Fibroblast of lung (primary cell): Measurements from ENCODE around the gene TDRD1. TPM values are rescaled to one million over a fixed set of nuclear protein-coding genes. Genes with fewer than 3 reads are reported as not detected.

ENCODE experiments used
- DNase-seq, 2 donors: peaks; one replicate each; pipeline versions ENCODE4 v3.0.0 to v3.0.0-alpha.2; 2010; ENCODE audit warnings: low read depth in 2 of 2
- H2AFZ ChIP-seq: 2 replicates; pipeline ENCODE4 v1.5.1; 2012; ENCODE audit warnings: low read length, control low read depth, inconsistent platforms
- H3K27ac ChIP-seq: 2 replicates; pipeline ENCODE4 v1.5.1; 2011; ENCODE audit warnings: low read length, control low read depth; ENCODE audit not compliant: insufficient read depth
- H3K27me3 ChIP-seq: 2 replicates; pipeline ENCODE4 v1.5.1; 2011; ENCODE audit warnings: mild to moderate bottlenecking, low read length; ENCODE audit not compliant: control insufficient read depth, insufficient read depth
- H3K36me3 ChIP-seq: 2 replicates; pipeline ENCODE4 v1.5.1; 2011; ENCODE audit warnings: low read length; ENCODE audit not compliant: control insufficient read depth, insufficient read depth
- H3K4me1 ChIP-seq: 2 replicates; pipeline ENCODE4 v1.5.1; 2011; ENCODE audit warnings: low read length; ENCODE audit not compliant: control insufficient read depth, insufficient read depth; ENCODE audit errors: extremely low read depth
- H3K4me2 ChIP-seq: 2 replicates; pipeline ENCODE4 v1.5.1; 2011; ENCODE audit warnings: low read length, control low read depth; ENCODE audit not compliant: insufficient read depth; ENCODE audit errors: extremely low read depth
- H3K4me3 ChIP-seq, 4 experiments: fragments of 200-600 bp in 1 of 4; sonication (generic) in 1 of 4; replicated peaks in 1 of 4; 2 replicates each; pipeline ENCODE4 v1.5.1; 2011 to 2016; ENCODE audit warnings: low read length in 4 of 4, low read depth in 3 of 4, mild to moderate bottlenecking in 3 of 4, control low read depth in 2 of 4, inconsistent platforms in 1 of 4, mixed read lengths in 1 of 4; ENCODE audit not compliant: insufficient read depth in 1 of 4; ENCODE audit errors: control extremely low read depth in 1 of 4
- H3K79me2 ChIP-seq: 2 replicates; pipeline ENCODE4 v1.5.1; 2012; ENCODE audit warnings: mild to moderate bottlenecking, low read length, inconsistent platforms; ENCODE audit not compliant: control insufficient read depth, insufficient read depth
- H3K9ac ChIP-seq: 2 replicates; pipeline ENCODE4 v1.5.1; 2011; ENCODE audit warnings: mild to moderate bottlenecking, low read length, control low read depth; ENCODE audit not compliant: insufficient read depth
- H3K9me3 ChIP-seq: 2 replicates; pipeline ENCODE4 v1.5.1; 2012; ENCODE audit warnings: low read depth, low read length; ENCODE audit not compliant: control insufficient read depth, insufficient read depth
- H4K20me1 ChIP-seq: 2 replicates; pipeline ENCODE4 v1.5.1; 2011; ENCODE audit warnings: low read length; ENCODE audit not compliant: control insufficient read depth, insufficient read depth; ENCODE audit errors: extremely low read depth
- EZH2 ChIP-seq: IDR thresholded peaks from 2 replicates; pipeline ENCODE4 v1.5.1; 2012; ENCODE audit warnings: low read length, control low read depth, mild to moderate bottlenecking; ENCODE audit errors: missing control alignments
- polyA plus RNA-seq, 2 donors: library from polyadenylated mRNA; depleted of rRNA in 1 of 2; stranded (reverse) in 1 of 2; unstranded in 1 of 2; fragments of >200 nt; gene quantifications; 2 replicates each; pipeline ENCODE4 v1.2.1, GENCODE V29; 2011 to 2012; ENCODE audit warnings: missing spikeins in 1 of 2
- total RNA-seq: library from RNA; depleted of rRNA; stranded (reverse); fragments of >200 nt; gene quantifications from 2 replicates; pipeline ENCODE4 v1.2.1, GENCODE V29; 2014
- TF ChIP-seq, protein P1 (sequence below), 2 donors: IDR thresholded peaks in 1 of 2; conservative IDR thresholded peaks in 1 of 2; 1 replicate in 1 of 2; 2 replicates in 1 of 2; pipeline ENCODE4 v1.5.1; 2011 to 2012; ENCODE audit warnings: low read length in 2 of 2, control low read depth in 1 of 2, inconsistent platforms in 1 of 2, low read depth in 1 of 2, mild to moderate bottlenecking in 1 of 2

TDRD1 gene
- total and polyA plus RNA-seq, 2 donors (not counting 1 experiment from before 2014, with no cell fraction given) = 0.22 TPM; not detected in 1

DNA sequence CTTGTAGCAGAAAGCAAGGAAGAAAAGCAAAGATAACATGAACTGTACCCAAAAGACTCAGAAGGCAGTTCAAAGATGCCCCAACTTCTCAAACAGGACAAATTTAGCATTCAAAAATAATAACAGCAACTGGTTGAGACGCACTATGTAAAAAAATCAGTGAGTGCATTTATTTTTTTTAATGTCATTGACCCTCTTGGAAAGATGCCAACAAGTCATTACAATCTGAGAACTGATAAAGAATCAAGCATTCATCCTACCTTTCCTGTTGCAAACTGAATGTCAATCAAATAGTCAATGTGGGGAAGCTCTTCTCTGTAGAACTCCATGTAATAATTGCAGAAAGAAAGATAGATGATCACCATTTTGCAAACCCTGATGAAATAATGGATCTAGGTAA, 3.5 kb upstream of the TDRD1 start:
- H3K4me1 ChIP-seq = no peaks in the 10 kb centered on the region
- no peak for DNase-seq
- no peak overlapping the region for H3K4me2 ChIP-seq
- H3K27me3 ChIP-seq = no peaks in the 10 kb centered on the region
- H3K36me3 ChIP-seq = no peaks in the 10 kb centered on the region
- no peak for TF ChIP-seq EZH2
- no peaks in the 10 kb centered on the region for H4K20me1 ChIP-seq
- peaks cover 13% of the 10 kb centered on the region for H3K79me2 ChIP-seq
- no peak overlapping the region for H3K9ac ChIP-seq
- H2AFZ ChIP-seq = no peak overlapping the region
- H3K9me3 ChIP-seq = no peaks in the 10 kb centered on the region
- H3K4me3 ChIP-seq = no peak overlapping the region
- no peak overlapping the region for H3K27ac ChIP-seq

DNA sequence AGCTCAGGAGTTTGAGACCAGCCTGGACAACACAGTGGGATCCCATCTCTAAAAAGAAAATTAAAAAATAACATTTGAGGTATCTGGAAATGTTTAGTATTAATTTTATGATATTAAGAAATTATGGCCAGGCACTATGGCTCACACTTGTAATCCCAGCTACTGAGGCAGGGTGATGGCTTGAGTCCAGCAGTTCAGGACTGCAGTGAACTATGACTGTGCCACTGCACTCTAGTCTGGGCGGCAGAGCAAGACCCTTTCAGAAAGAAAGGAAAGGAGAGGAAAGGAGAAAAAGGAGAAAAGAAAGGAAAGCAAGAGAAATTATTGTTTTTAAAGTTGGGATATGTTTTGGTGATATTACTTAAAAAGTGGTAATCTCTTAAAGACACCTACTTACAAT, 2.6 kb upstream of the TDRD1 start:
- no peak overlapping the region for H3K9ac ChIP-seq
- no peak overlapping the region for H3K4me3 ChIP-seq
- no peaks in the 10 kb centered on the region for H3K4me1 ChIP-seq
- H3K4me2 ChIP-seq = no peak overlapping the region
- no peaks in the 10 kb centered on the region for H3K36me3 ChIP-seq
- DNase-seq = no peak
- H4K20me1 ChIP-seq = no peaks in the 10 kb centered on the region
- H3K27me3 ChIP-seq = no peaks in the 10 kb centered on the region
- H2AFZ ChIP-seq = no peak overlapping the region
- TF ChIP-seq EZH2 = no peak
- TF ChIP-seq, protein P1, sequence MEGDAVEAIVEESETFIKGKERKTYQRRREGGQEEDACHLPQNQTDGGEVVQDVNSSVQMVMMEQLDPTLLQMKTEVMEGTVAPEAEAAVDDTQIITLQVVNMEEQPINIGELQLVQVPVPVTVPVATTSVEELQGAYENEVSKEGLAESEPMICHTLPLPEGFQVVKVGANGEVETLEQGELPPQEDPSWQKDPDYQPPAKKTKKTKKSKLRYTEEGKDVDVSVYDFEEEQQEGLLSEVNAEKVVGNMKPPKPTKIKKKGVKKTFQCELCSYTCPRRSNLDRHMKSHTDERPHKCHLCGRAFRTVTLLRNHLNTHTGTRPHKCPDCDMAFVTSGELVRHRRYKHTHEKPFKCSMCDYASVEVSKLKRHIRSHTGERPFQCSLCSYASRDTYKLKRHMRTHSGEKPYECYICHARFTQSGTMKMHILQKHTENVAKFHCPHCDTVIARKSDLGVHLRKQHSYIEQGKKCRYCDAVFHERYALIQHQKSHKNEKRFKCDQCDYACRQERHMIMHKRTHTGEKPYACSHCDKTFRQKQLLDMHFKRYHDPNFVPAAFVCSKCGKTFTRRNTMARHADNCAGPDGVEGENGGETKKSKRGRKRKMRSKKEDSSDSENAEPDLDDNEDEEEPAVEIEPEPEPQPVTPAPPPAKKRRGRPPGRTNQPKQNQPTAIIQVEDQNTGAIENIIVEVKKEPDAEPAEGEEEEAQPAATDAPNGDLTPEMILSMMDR (conservative IDR thresholded peaks at IDR 0.05 in 1 of 2, IDR thresholded peaks at IDR 0.05 in 1 of 2; ENCODE audit: low read depth in 1 of 2, low read length in 2 of 2) = no peak
- H3K9me3 ChIP-seq = no peaks in the 10 kb centered on the region
- H3K27ac ChIP-seq = no peak overlapping the region
- peaks cover 10% of the 10 kb centered on the region for H3K79me2 ChIP-seq

DNA sequence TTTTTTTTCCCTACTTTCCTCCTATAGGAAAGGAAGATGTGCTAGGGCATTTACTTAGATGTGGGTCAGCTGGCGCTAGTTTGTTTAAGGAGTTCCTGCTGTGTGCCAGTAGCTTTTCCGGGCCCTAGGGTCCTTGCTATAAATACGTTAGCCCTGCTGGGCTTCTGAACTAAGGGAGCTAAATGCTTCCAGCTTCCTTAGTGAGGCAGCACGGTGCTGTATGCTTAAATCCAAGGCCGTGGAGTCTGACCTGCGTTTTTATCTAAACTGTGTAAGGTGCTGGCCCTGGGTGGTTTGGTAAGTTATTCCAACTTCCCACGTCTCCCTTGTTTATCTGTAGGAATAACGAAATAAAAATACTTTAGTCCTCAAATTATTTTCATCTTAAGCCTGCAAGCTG, 594 bp downstream of the TDRD1 start:
- Histone ChIP-seq H3K9ac (no peak overlapping the region), H3K79me2 (no peaks in the 10 kb centered on the region), H3K4me1 (no peaks in the 10 kb centered on the region), H3K27me3 (no peaks in the 10 kb centered on the region), H3K27ac (no peak overlapping the region), H2AFZ (no peak overlapping the region), H4K20me1 (no peaks in the 10 kb centered on the region), H3K4me2 (no peak overlapping the region), H3K9me3 (no peaks in the 10 kb centered on the region), H3K36me3 (no peaks in the 10 kb centered on the region), H3K4me3 (no peak overlapping the region)
- DNase-seq = no peak
- TF ChIP-seq EZH2 = no peak
- TF ChIP-seq, protein P1 (conservative IDR thresholded peaks at IDR 0.05 in 1 of 2, IDR thresholded peaks at IDR 0.05 in 1 of 2; ENCODE audit: low read depth in 1 of 2, low read length in 2 of 2) = no peak
